AG09319 (cell line): ENCODE data around the gene WDR17.
"Not testable (repeated sequence)": the region's sequence is repeated elsewhere in the genome, so short reads cannot be mapped to it uniquely, and the experiment has no call there.

ENCODE experiments used
- DNase-seq: peaks from one replicate; pipeline ENCODE4 v3.0.0-alpha.2; 2010; ENCODE audit warnings: low read depth; ENCODE audit errors: extremely low read depth
- TF ChIP-seq, protein P1 (sequence below): IDR thresholded peaks from 2 replicates; pipeline ENCODE4 v1.5.1; 2011; ENCODE audit warnings: low read depth, mild to moderate bottlenecking, inconsistent platforms, low read length, moderate library complexity

The WDR17 gene

DNA sequence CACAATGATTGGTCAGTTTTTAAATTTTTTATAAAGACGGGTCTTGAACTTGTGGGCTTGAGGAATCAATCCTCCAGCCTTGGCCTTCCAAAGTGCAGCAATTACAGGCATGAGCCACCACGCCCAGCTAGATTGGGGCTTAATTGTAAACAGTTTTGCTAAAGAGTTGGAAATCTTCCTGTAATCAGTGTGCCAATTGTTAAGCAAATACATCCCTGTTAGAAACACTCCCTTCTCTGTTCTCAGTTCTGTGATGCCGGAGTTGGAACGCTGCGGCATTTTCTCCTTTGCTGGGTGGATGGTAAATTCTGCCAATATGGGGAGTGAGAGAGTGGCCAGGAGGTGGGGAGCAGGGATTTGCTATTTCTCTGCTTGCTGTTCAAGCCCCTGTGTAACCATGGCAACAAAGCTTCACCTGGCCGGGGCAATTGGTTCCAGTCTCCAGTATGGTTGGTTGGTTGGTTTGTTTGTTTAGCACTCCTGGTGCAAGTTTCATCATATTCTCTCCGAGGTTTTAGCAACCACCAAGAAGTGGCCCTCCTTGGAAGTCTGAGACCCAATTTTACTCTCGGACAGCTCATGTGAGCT lies 132.8 kb downstream of the WDR17 start:
- DNase-seq, result no peak
- TF ChIP-seq, protein P1, sequence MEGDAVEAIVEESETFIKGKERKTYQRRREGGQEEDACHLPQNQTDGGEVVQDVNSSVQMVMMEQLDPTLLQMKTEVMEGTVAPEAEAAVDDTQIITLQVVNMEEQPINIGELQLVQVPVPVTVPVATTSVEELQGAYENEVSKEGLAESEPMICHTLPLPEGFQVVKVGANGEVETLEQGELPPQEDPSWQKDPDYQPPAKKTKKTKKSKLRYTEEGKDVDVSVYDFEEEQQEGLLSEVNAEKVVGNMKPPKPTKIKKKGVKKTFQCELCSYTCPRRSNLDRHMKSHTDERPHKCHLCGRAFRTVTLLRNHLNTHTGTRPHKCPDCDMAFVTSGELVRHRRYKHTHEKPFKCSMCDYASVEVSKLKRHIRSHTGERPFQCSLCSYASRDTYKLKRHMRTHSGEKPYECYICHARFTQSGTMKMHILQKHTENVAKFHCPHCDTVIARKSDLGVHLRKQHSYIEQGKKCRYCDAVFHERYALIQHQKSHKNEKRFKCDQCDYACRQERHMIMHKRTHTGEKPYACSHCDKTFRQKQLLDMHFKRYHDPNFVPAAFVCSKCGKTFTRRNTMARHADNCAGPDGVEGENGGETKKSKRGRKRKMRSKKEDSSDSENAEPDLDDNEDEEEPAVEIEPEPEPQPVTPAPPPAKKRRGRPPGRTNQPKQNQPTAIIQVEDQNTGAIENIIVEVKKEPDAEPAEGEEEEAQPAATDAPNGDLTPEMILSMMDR, result no peak

DNA sequence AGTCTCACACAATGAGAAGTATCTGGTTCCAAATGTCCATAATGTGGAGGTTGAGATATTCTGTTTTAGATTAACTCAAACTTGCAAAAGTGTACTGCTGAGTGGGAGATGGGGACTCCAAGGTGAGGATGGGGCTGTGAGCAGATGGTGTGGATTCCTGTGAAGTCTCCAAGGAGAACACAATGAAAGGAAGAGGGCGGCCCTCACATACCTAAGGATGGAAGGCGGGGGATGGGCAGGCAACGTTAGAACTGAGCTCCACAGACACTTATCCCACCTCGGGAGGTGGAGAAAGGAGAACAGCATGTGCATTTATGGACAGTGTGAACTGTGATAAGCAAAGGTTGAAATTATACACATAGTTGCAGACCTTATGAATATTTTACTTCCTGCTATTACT lies 139.7 kb downstream of the WDR17 start:
- TF ChIP-seq, protein P1, result no peak
- DNase-seq, result no peak

- DNase-seq, result no peak
- TF ChIP-seq, protein P1, result no peak
These were observed 142.2 kb downstream of the WDR17 start for GRCh38 chr4:176207839-176208238.

- TF ChIP-seq, protein P1, result no peak
- DNase-seq, result no peak
These were observed 143.9 kb downstream of the WDR17 start for GRCh38 chr4:176209535-176209934.

- TF ChIP-seq, protein P1, result no peak
- DNase-seq, result no peak
These were observed 144.5 kb downstream of the WDR17 start for GRCh38 chr4:176210101-176210500.

DNA sequence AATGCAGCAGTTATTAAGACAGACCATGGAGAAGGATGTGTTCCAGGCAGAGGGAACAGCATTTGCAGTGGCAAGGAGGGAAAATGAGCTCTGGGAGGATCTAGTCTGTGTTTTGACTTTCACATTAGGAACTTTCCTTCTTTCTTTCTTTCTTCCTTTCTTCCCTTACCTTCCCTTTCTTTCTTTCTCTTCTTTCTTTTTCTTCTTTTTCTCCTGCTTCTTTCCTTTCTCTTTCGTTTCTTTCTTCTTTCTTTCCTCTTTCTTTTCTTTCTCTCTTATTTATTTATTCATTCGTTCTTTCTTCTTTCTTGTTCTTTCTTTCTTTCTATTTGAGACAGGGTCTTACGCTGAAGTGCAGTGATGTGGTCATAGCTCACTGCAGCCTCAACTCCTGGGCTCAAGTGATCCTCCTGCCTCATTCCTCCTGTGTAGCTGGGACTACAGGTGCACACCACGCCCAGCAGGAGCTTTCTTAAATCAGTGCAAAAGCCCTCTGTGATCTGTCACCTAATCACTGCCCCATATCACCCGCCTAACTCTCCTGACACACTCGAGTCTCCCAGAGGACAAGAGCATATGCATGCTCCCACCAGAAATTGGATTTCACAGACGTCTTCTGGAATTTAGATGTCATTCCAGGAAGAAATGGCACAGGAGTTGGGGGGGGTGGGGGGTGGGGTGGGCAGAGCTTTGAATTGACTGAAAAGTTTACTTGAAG lies 145.1 kb downstream of the WDR17 start:
- TF ChIP-seq, protein P1, result no peak
- no peak for DNase-seq

DNA sequence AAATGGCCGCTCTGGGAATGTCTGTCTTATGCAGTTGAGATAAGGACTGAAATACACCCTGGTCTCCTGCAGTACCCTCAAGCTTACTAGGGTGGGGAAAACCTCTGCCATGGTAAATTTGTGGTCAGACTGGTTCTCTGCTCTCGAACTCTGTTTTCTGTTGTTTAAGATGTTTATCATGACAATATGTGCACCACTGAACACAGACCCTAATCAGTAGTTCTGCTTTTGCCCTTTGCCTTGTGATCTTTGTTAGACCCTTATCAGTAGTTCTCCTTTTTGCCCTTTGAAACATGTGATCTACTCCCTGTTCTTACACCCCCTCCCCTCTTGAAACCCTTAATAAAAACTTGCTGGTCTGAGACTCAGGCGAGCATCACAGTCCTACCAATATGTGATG lies 146.7 kb downstream of the WDR17 start:
- not testable (repeated sequence) for DNase-seq

DNA sequence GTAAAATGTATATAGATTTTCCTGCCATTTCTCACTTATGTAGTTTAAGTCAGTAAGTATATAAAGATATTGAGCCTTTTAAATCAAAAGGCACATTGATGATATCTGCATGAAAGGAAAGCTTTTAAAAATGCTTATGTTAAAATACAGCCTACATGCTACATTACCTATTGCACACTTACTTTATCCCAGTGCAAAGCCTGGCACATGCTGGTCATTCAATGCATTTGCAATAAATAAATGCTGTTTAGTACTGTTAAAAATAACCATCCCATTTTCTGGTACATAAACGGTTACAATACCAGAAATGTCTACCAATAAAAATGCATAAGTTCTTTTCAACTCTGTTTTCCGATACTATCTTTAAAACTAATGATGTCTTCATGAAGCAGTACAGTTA lies 151.9 kb downstream of the WDR17 start:
- TF ChIP-seq, protein P1, result no peak
- no peak for DNase-seq
